ENCODE data around the gene CNDP1.

CNDP1 gene

DNA sequence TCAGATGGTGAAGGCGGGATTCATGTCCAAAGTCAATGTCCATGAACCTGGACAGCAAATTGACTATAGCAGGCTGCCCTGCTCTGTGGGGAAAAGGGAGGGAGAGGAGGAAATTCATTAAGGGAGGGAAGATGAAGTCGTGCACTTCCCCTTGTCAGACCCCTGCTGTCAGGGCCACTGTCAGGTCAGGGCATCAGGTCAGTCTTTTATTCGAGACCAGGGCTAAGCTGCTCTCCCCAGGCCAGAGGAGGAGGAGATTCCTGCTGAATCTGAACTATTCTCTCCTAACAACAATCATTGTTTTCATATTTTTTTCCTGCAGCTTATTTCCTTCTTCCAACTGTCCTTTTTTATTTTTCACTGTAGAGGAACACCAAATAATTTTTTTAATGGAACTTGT lies 17.2 kb downstream of the CNDP1 start:
- WGBS, 2 donors (ENCODE audit: extremely low coverage in 2 of 2, insufficient read length in 2 of 2, insufficient replicate concordance in 1 of 2), result no CpG with 5 or more reads among the region's 3 CpGs

DNA sequence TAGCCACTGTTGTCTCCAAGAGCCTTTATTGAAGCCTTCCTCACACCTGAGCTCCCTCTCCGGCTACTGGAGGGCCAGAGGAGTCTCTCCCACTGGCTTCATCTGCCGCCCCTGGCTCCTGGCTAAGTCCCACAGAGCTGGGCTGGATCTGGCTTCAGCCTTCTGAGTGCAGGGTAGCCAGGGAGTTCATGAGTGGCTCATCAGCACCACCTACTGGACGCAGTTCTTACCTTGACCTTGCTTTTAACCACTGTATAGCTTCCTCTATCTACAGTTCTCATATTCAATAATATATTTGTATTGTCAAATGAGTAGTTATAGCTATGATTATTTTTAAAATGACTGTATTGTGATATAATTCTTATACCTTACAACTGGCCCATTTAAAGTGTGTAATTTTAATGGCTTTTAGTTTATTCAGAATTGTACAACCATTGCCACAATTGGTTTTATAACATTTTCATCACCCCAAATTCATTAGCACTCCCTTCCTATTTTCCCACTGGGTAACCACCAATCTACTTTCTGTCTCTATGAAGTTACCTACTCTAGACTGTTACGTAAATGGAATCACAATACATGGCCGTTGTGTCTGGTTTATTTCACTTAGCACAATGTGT lies 17.7 kb downstream of the CNDP1 start:
- Histone ChIP-seq H4K8ac (ENCODE audit: low read depth, low read length) (no peak overlapping the region), H2BK120ac (ENCODE audit: low read depth, low read length) (no peak overlapping the region), H3K4me3 (ENCODE audit: low read length in 2 of 2) (no peak overlapping the region), H3K4me1 (ENCODE audit: control insufficient read depth in 2 of 2, insufficient read depth in 1 of 2, low read depth in 1 of 2, low read length in 2 of 2) (peaks cover 0 to 7% of the 10 kb centered on the region in 2 donors), H3K4me2 (ENCODE audit: insufficient read depth, low read length, poor library complexity, severe bottlenecking) (no peak overlapping the region), H4K91ac (ENCODE audit: low read depth, low read length, poor library complexity) (no peak overlapping the region), H2BK12ac (ENCODE audit: low read length) (no peak overlapping the region), H3K4ac (ENCODE audit: low read length) (no peak overlapping the region), H3K27me3 (ENCODE audit: control insufficient read depth in 3 of 3, insufficient read depth in 3 of 3, low read depth in 1 of 3, low read length in 3 of 3) (peaks cover 0 to 35% (median 0%) of the 10 kb centered on the region in 3 experiments), H2AFZ (ENCODE audit: low read length) (no peak overlapping the region), H2BK15ac (ENCODE audit: low read length) (no peak overlapping the region), H3K14ac (ENCODE audit: low read length) (no peak overlapping the region), H3K27ac (replicated peaks; ENCODE audit: low read length) (no peak overlapping the region), H3K9me3 (replicated peaks in 1 of 2; ENCODE audit: control insufficient read depth in 2 of 2, insufficient read depth in 1 of 2, low read depth in 1 of 2, low read length in 2 of 2) (peaks cover 9 to 20% of the 10 kb centered on the region in 2 donors), H3K79me1 (ENCODE audit: low read depth, low read length) (no peaks in the 10 kb centered on the region), H3K36me3 (replicated peaks in 1 of 2; ENCODE audit: control insufficient read depth in 2 of 2, insufficient read depth in 2 of 2, low read length in 2 of 2) (no peaks in the 10 kb centered on the region), H3K9ac (ENCODE audit: low read depth, low read length, poor library complexity) (no peak overlapping the region), H2AK5ac (ENCODE audit: low read depth, low read length) (no peak overlapping the region), H2BK5ac (ENCODE audit: low read length) (no peak overlapping the region), H3K18ac (ENCODE audit: low read length) (no peak overlapping the region), H3K23ac (ENCODE audit: low read depth, low read length, poor library complexity) (no peak overlapping the region)
- no CpG with 5 or more reads among the region's 5 CpGs for WGBS, 2 donors (ENCODE audit: extremely low coverage in 2 of 2, insufficient read length in 2 of 2, insufficient replicate concordance in 1 of 2)
- DNase-seq (ENCODE audit: low spot score), result peak; percentile 64

More for the DNA sequence above, 17.2 kb downstream of the CNDP1 start:
- Histone ChIP-seq H2BK12ac (ENCODE audit: low read length) (no peak overlapping the region), H3K18ac (ENCODE audit: low read length) (no peak overlapping the region), H3K9ac (ENCODE audit: low read depth, low read length, poor library complexity) (no peak overlapping the region), H4K91ac (ENCODE audit: low read depth, low read length, poor library complexity) (no peak overlapping the region), H2AFZ (ENCODE audit: low read length) (no peak overlapping the region), H3K79me1 (ENCODE audit: low read depth, low read length) (no peaks in the 10 kb centered on the region), H3K4me1 (ENCODE audit: control insufficient read depth in 2 of 2, insufficient read depth in 1 of 2, low read depth in 1 of 2, low read length in 2 of 2) (peaks cover 0 to 7% of the 10 kb centered on the region in 2 donors), H3K4me3 (ENCODE audit: low read length in 2 of 2) (no peak overlapping the region), H2AK5ac (ENCODE audit: low read depth, low read length) (no peak overlapping the region), H3K36me3 (replicated peaks in 1 of 2; ENCODE audit: control insufficient read depth in 2 of 2, insufficient read depth in 2 of 2, low read length in 2 of 2) (no peaks in the 10 kb centered on the region), H3K27ac (replicated peaks; ENCODE audit: low read length) (no peak overlapping the region), H3K27me3 (ENCODE audit: control insufficient read depth in 3 of 3, insufficient read depth in 3 of 3, low read depth in 1 of 3, low read length in 3 of 3) (peaks cover 0 to 40% (median 0%) of the 10 kb centered on the region in 3 experiments), H2BK15ac (ENCODE audit: low read length) (no peak overlapping the region), H3K9me3 (replicated peaks in 1 of 2; ENCODE audit: control insufficient read depth in 2 of 2, insufficient read depth in 1 of 2, low read depth in 1 of 2, low read length in 2 of 2) (peaks cover 11 to 20% of the 10 kb centered on the region in 2 donors), H2BK5ac (ENCODE audit: low read length) (no peak overlapping the region), H3K14ac (ENCODE audit: low read length) (no peak overlapping the region), H3K23ac (ENCODE audit: low read depth, low read length, poor library complexity) (no peak overlapping the region), H3K4me2 (ENCODE audit: insufficient read depth, low read length, poor library complexity, severe bottlenecking) (no peak overlapping the region), H4K8ac (ENCODE audit: low read depth, low read length) (no peak overlapping the region), H3K4ac (ENCODE audit: low read length) (no peak overlapping the region), H2BK120ac (ENCODE audit: low read depth, low read length) (no peak overlapping the region)
- no peak for DNase-seq (ENCODE audit: low spot score)

DNA sequence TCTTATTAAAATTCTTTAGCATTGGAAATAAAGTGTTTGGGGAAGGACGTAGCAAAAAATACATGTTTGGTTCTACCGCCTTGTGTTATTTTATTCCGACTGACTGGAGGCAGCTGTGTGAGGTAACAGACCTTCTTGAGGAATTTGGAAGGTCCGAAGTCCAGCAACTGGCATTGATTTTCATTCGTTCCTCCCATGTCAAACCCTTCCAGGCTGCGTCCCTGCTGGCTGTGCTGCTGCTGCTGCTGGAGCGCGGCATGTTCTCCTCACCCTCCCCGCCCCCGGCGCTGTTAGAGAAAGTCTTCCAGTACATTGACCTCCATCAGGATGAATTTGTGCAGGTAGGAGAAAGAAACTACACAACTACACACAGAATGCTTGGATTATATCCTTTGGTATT lies 21.8 kb downstream of the CNDP1 start:
- Histone ChIP-seq H2AFZ (ENCODE audit: low read length) (no peak overlapping the region), H3K14ac (ENCODE audit: low read length) (no peak overlapping the region), H3K23ac (ENCODE audit: low read depth, low read length, poor library complexity) (no peak overlapping the region), H2BK5ac (ENCODE audit: low read length) (no peak overlapping the region), H3K18ac (ENCODE audit: low read length) (no peak overlapping the region), H3K9ac (ENCODE audit: low read depth, low read length, poor library complexity) (no peak overlapping the region), H3K4ac (ENCODE audit: low read length) (no peak overlapping the region), H4K91ac (ENCODE audit: low read depth, low read length, poor library complexity) (no peak overlapping the region), H3K27me3 (ENCODE audit: control insufficient read depth in 3 of 3, insufficient read depth in 3 of 3, low read depth in 1 of 3, low read length in 3 of 3) (peaks cover 0 to 31% (median 0%) of the 10 kb centered on the region in 3 experiments), H3K4me2 (ENCODE audit: insufficient read depth, low read length, poor library complexity, severe bottlenecking) (no peak overlapping the region), H2BK15ac (ENCODE audit: low read length) (no peak overlapping the region), H2BK120ac (ENCODE audit: low read depth, low read length) (no peak overlapping the region), H2AK5ac (ENCODE audit: low read depth, low read length) (no peak overlapping the region), H3K4me3 (ENCODE audit: low read length in 2 of 2) (no peak overlapping the region), H3K36me3 (replicated peaks in 1 of 2; ENCODE audit: control insufficient read depth in 2 of 2, insufficient read depth in 2 of 2, low read length in 2 of 2) (no peaks in the 10 kb centered on the region), H3K4me1 (ENCODE audit: control insufficient read depth in 2 of 2, insufficient read depth in 1 of 2, low read depth in 1 of 2, low read length in 2 of 2) (peaks cover 0 to 7% of the 10 kb centered on the region in 2 donors), H3K79me1 (ENCODE audit: low read depth, low read length) (no peaks in the 10 kb centered on the region), H3K9me3 (replicated peaks in 1 of 2; ENCODE audit: control insufficient read depth in 2 of 2, insufficient read depth in 1 of 2, low read depth in 1 of 2, low read length in 2 of 2) (no peaks in the 10 kb centered on the region), H2BK12ac (ENCODE audit: low read length) (no peak overlapping the region), H3K27ac (replicated peaks; ENCODE audit: low read length) (no peak overlapping the region), H4K8ac (ENCODE audit: low read depth, low read length) (no peak overlapping the region)
- DNase-seq (ENCODE audit: low spot score), result no peak
- WGBS, 2 donors (ENCODE audit: extremely low coverage in 2 of 2, insufficient read length in 2 of 2, insufficient replicate concordance in 1 of 2), result no CpG with 5 or more reads among the region's 11 CpGs

DNA sequence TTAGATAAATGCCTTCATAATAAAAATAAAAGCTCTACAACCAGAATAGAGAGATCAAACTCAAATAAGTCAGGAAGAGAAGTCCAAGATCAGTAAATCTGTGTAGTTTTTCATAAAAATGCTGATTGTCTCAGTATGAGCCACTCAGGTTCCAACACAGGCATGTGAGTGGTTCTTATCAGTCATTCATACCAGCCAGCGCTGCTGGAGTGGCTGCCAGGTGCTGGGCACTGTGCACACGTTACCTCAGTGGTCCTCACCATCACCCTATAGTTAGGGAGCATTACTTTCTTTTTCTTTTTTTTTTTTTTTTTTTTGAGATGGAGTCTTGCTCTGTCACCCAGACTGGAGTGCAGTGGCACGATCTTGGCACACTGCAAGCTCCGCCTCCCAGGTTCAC lies 23.8 kb downstream of the CNDP1 start:
- no peak overlapping the region for H3K23ac ChIP-seq (ENCODE audit: low read depth, low read length, poor library complexity)
- no peak overlapping the region for H2BK12ac ChIP-seq (ENCODE audit: low read length)
- no peak overlapping the region for H2BK120ac ChIP-seq (ENCODE audit: low read depth, low read length)
- no CpG with 5 or more reads among the region's 4 CpGs for WGBS, 2 donors (ENCODE audit: extremely low coverage in 2 of 2, insufficient read length in 2 of 2, insufficient replicate concordance in 1 of 2)
- no peak for DNase-seq (ENCODE audit: low spot score)
- no peak overlapping the region for H3K18ac ChIP-seq (ENCODE audit: low read length)
- H2AK5ac ChIP-seq (ENCODE audit: low read depth, low read length), result no peak overlapping the region
- no peak overlapping the region for H3K4me2 ChIP-seq (ENCODE audit: insufficient read depth, low read length, poor library complexity, severe bottlenecking)
- no peak overlapping the region for H3K9ac ChIP-seq (ENCODE audit: low read depth, low read length, poor library complexity)
- H2BK15ac ChIP-seq (ENCODE audit: low read length), result no peak overlapping the region
- no peak overlapping the region for H3K14ac ChIP-seq (ENCODE audit: low read length)
- H3K4me3 ChIP-seq (ENCODE audit: low read length in 2 of 2), result no peak overlapping the region
- H3K79me1 ChIP-seq (ENCODE audit: low read depth, low read length), result no peaks in the 10 kb centered on the region
- H2BK5ac ChIP-seq (ENCODE audit: low read length), result no peak overlapping the region
- H3K4me1 ChIP-seq (ENCODE audit: control insufficient read depth in 2 of 2, insufficient read depth in 1 of 2, low read depth in 1 of 2, low read length in 2 of 2), result no peaks in the 10 kb centered on the region
- H3K27me3 ChIP-seq (ENCODE audit: control insufficient read depth in 3 of 3, insufficient read depth in 3 of 3, low read depth in 1 of 3, low read length in 3 of 3), result peaks cover 0 to 47% (median 0%) of the 10 kb centered on the region in 3 experiments
- no peaks in the 10 kb centered on the region for H3K36me3 ChIP-seq (replicated peaks in 1 of 2; ENCODE audit: control insufficient read depth in 2 of 2, insufficient read depth in 2 of 2, low read length in 2 of 2)
- no peak overlapping the region for H2AFZ ChIP-seq (ENCODE audit: low read length)
- H3K9me3 ChIP-seq (replicated peaks in 1 of 2; ENCODE audit: control insufficient read depth in 2 of 2, insufficient read depth in 1 of 2, low read depth in 1 of 2, low read length in 2 of 2), result no peaks in the 10 kb centered on the region
- no peak overlapping the region for H4K8ac ChIP-seq (ENCODE audit: low read depth, low read length)
- no peak overlapping the region for H3K4ac ChIP-seq (ENCODE audit: low read length)
- H4K91ac ChIP-seq (ENCODE audit: low read depth, low read length, poor library complexity), result no peak overlapping the region
- H3K27ac ChIP-seq (replicated peaks; ENCODE audit: low read length), result no peak overlapping the region

Measured in neuronal stem cell (in vitro differentiated cells).